SK-N-SH (cell line): Measurements from ENCODE around the gene IFT52. TPM values are rescaled to one million over a fixed set of nuclear protein-coding genes. Genes with fewer than 3 reads are reported as not detected.
"Not testable (repeated sequence)": the region's sequence is repeated elsewhere in the genome, so short reads cannot be mapped to it uniquely, and the experiment has no call there.

Experiments used
- CTCF ChIA-PET: fragments of 300-600, 350-600 bp; formaldehyde crosslinking; extraction: SDS; loops from one replicate; lab custom pipeline; 2021; lab: Yijun Ruan, JAX
- POLR2A ChIA-PET: fragments of 350-600 bp; sonication (Branson Sonifier 250); formaldehyde crosslinking; extraction: SDS; loops from one replicate; lab custom pipeline; 2020; ENCODE audit warnings: antibody characterized with exemption, inconsistent platforms; lab: Yijun Ruan, JAX
- DNase-seq: peaks from one replicate; pipeline ENCODE4 v3.0.0; 2012
- H2AFZ ChIP-seq: fragments of 200-600 bp; sonication (generic); 2 replicates; pipeline ENCODE4 v1.8.1; 2016; ENCODE audit warnings: antibody characterized with exemption, mild to moderate bottlenecking, low read depth
- H3F3A ChIP-seq: fragments of 200-600 bp; sonication (generic); replicated peaks from 2 replicates; pipeline ENCODE3; 2016; ENCODE audit warnings: antibody characterized with exemption, mild to moderate bottlenecking; ENCODE audit not compliant: insufficient read depth
- H3K27ac ChIP-seq, 2 experiments: fragments of 200-500 bp in 1 of 2; fragments of 200-600 bp in 1 of 2; sonication (Bioruptor generic) in 1 of 2; sonication (generic), shearing (Covaris generic) in 1 of 2; 2 replicates each; pipeline versions ENCODE4 v1.5.1 to v1.6.1; 2014 to 2016; ENCODE audit warnings: low read depth in 2 of 2, inconsistent platforms in 1 of 2, low read length in 1 of 2, mild to moderate bottlenecking in 1 of 2, mixed read lengths in 1 of 2
- H3K27me3 ChIP-seq: fragments of 200-600 bp; sonication (generic), shearing (Covaris generic); 2 replicates; pipeline ENCODE4 v1.6.1; 2016; ENCODE audit warnings: mixed run types; ENCODE audit not compliant: insufficient read depth
- H3K36me3 ChIP-seq, 2 experiments: fragments of 200-500 bp in 1 of 2; fragments of 200-600 bp in 1 of 2; sonication (Bioruptor generic) in 1 of 2; sonication (generic) in 1 of 2; replicated peaks in 1 of 2; 2 replicates each; pipeline versions ENCODE3 to v1.5.1; 2014 to 2016; ENCODE audit warnings: low read length in 1 of 2, mild to moderate bottlenecking in 1 of 2; ENCODE audit not compliant: insufficient read depth in 2 of 2, control insufficient read depth in 1 of 2
- H3K4me1 ChIP-seq, 2 experiments: fragments of 200-500 bp in 1 of 2; fragments of 200-600 bp in 1 of 2; sonication (Bioruptor generic) in 1 of 2; sonication (generic), shearing (Covaris generic) in 1 of 2; 2 replicates each; pipeline versions ENCODE4 v1.5.1 to v1.6.1; 2014 to 2016; ENCODE audit warnings: low read depth in 1 of 2, low read length in 1 of 2, mixed run types in 1 of 2; ENCODE audit not compliant: insufficient read depth in 2 of 2, control insufficient read depth in 1 of 2
- H3K4me2 ChIP-seq: fragments of 200-600 bp; sonication (generic), shearing (Covaris generic); 2 replicates; pipeline ENCODE4 v1.6.1; 2017; ENCODE audit warnings: mixed run types
- H3K4me3 ChIP-seq, 2 experiments: fragments of 200-500 bp in 1 of 2; fragments of 200-600 bp in 1 of 2; sonication (Bioruptor generic) in 1 of 2; sonication (generic), shearing (Covaris generic) in 1 of 2; 2 replicates each; pipeline versions ENCODE4 v1.5.1 to v1.8.1; 2014 to 2016; ENCODE audit warnings: low read depth in 2 of 2, inconsistent platforms in 1 of 2, low read length in 1 of 2, mild to moderate bottlenecking in 1 of 2, mixed read lengths in 1 of 2, moderate library complexity in 1 of 2
- H3K79me2 ChIP-seq: fragments of 200-600 bp; sonication (generic); 2 replicates; pipeline ENCODE4 v1.8.1; 2017; ENCODE audit warnings: mild to moderate bottlenecking; ENCODE audit not compliant: insufficient read depth
- H3K9ac ChIP-seq: fragments of 200-600 bp; sonication (generic); 2 replicates; pipeline ENCODE4 v1.6.1; 2017; ENCODE audit warnings: mixed run types
- H3K9me2 ChIP-seq: fragments of 200-600 bp; sonication (generic); 2 replicates; pipeline ENCODE4 v1.6.1; 2017; ENCODE audit warnings: mixed run types
- H3K9me3 ChIP-seq: fragments of 200-600 bp; sonication (generic); 2 replicates; pipeline ENCODE4 v1.6.1; 2017; ENCODE audit warnings: mixed run types, mild to moderate bottlenecking, moderate library complexity
- H4K20me1 ChIP-seq: fragments of 200-600 bp; sonication (generic); 2 replicates; pipeline ENCODE4 v1.6.1; 2017; ENCODE audit warnings: mild to moderate bottlenecking, mixed run types; ENCODE audit not compliant: insufficient read depth
- EZH2phosphoT487 ChIP-seq: fragments of 200-600 bp; sonication (generic); IDR thresholded peaks from 2 replicates; pipeline ENCODE4 v1.6.1; 2017; ENCODE audit warnings: low read depth, mixed run types, mild to moderate bottlenecking, antibody characterized with exemption, moderate library complexity, borderline replicate concordance
- FOXM1 ChIP-seq: IDR thresholded peaks from 2 replicates; pipeline ENCODE4 v1.4.0; 2012; ENCODE audit warnings: low read depth, mild to moderate bottlenecking
- GATA2 ChIP-seq: sonication (generic); formaldehyde crosslinking; IDR thresholded peaks from 2 replicates; pipeline ENCODE4 v1.5.0; 2020; ENCODE audit warnings: mild to moderate bottlenecking, missing genetic modification reagents
- MAX ChIP-seq: IDR thresholded peaks from 2 replicates; pipeline ENCODE4 v1.4.0; 2012; ENCODE audit warnings: low read depth
- NRF1 ChIP-seq: IDR thresholded peaks from 2 replicates; pipeline ENCODE4 v1.6.1; 2012; ENCODE audit warnings: low read depth, mild to moderate bottlenecking, low read length
- PBX3 ChIP-seq: IDR thresholded peaks from 2 replicates; pipeline ENCODE4; 2012
- RCOR1 ChIP-seq: fragments of 150-350 bp; IDR thresholded peaks from 2 replicates; pipeline ENCODE4 v1.6.1; 2017; ENCODE audit warnings: antibody characterized with exemption, low read length
- RXRA ChIP-seq: IDR thresholded peaks from 2 replicates; pipeline ENCODE4 v1.4.0; 2012; ENCODE audit warnings: low read depth, mild to moderate bottlenecking, borderline replicate concordance
- SIN3A ChIP-seq: IDR thresholded peaks from 2 replicates; pipeline ENCODE4 v1.6.1; 2012; ENCODE audit warnings: low read depth, mild to moderate bottlenecking, low read length, moderate library complexity, borderline replicate concordance
- TAF1 ChIP-seq: IDR thresholded peaks from 2 replicates; pipeline ENCODE4 v1.6.1; 2012; ENCODE audit warnings: low read depth, mild to moderate bottlenecking, low read length, moderate library complexity, borderline replicate concordance
- WGBS: methylation state at CpG from one replicate; pipeline ENCODE4 v1.1.6; 2017; ENCODE audit warnings: low lambda C conversion rate; 5-methylcytosine and 5-hydroxymethylcytosine counted together
- polyA plus RNA-seq, 3 experiments: library from polyadenylated mRNA; depleted of rRNA; stranded (reverse); fragments of >200 nt; gene quantifications; 2 replicates each; pipeline ENCODE4 v1.2.3, GENCODE V29; 2012
- TF ChIP-seq, protein P1 (sequence below): fragments of 150-350 bp; IDR thresholded peaks from 2 replicates; pipeline ENCODE4 v1.6.1; 2017; ENCODE audit warnings: antibody characterized with exemption, low read length, low read depth, borderline replicate concordance

The IFT52 gene
- polyA plus RNA-seq, 1 of the 3 experiments (the other 2 are of a cell fraction): 34.0 TPM

GRCh38 chr20:43586641-43587040 is 4.1 kb upstream of the IFT52 start:
- H2AFZ ChIP-seq: no peak overlapping the region
- peaks cover 0 to 6% of the 10 kb centered on the region in 2 experiments; a peak in 2 of 4 replicates for H3K4me1 ChIP-seq
- 90% methylated on average over 8 of the region's 8 CpGs for WGBS
- no peak overlapping the region for H3K4me2 ChIP-seq
- peaks cover 8% of the 10 kb centered on the region for H3K79me2 ChIP-seq
- H3K9ac ChIP-seq: no peak overlapping the region
- H3K9me2 ChIP-seq: no peaks in the 10 kb centered on the region
- POLR2A ChIA-PET: no interaction called here
- no peak for DNase-seq
- H3F3A ChIP-seq: peaks cover 3% of the 10 kb centered on the region
- no peaks in the 10 kb centered on the region for H3K9me3 ChIP-seq
- no peaks in the 10 kb centered on the region for H4K20me1 ChIP-seq
- H3K27ac ChIP-seq: no peak overlapping the region
- no peak overlapping the region for H3K4me3 ChIP-seq
- H3K27me3 ChIP-seq: no peaks in the 10 kb centered on the region
- CTCF ChIA-PET: interaction anchor here (2.9 kb wide), 1 partner anchor 48 kb away, joined by 11 read pairs; no protein-coding TSS in a partner anchor
- TF ChIP-seq SIN3A: no peak
- TF ChIP-seq, protein P1, sequence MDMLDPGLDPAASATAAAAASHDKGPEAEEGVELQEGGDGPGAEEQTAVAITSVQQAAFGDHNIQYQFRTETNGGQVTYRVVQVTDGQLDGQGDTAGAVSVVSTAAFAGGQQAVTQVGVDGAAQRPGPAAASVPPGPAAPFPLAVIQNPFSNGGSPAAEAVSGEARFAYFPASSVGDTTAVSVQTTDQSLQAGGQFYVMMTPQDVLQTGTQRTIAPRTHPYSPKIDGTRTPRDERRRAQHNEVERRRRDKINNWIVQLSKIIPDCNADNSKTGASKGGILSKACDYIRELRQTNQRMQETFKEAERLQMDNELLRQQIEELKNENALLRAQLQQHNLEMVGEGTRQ: no peak
- TF ChIP-seq GATA2: no peak
- no peak for TF ChIP-seq EZH2phosphoT487
- no peak for TF ChIP-seq PBX3
- TF ChIP-seq TAF1: no peak
- no peak for TF ChIP-seq FOXM1
- no peak for TF ChIP-seq NRF1
- TF ChIP-seq MAX: no peak
- TF ChIP-seq RXRA: no peak
- no peak for TF ChIP-seq RCOR1
- no peaks in the 10 kb centered on the region for H3K36me3 ChIP-seq

DNA sequence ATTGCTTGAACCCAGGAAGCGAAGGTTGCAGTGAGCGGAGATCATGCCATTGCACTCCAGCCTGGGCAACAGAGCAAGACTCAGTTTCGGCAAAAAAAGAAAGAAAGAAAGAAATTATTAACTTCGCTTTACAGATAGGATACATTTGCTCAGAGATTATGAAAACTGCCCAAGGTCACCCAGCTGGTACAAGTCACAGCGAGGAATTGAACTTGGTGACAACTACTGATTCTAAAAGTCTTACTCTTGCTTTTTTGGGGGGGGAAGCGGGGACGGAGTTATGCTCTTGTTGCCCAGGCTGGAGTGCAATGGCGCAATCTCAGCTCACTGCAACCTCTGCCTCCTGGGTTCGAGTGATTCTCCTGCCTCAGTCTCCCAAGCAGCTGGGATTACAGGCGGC is 2.2 kb upstream of the IFT52 start:
- POLR2A ChIA-PET: not testable (repeated sequence)

More for the DNA sequence above, 2.2 kb upstream of the IFT52 start:
- not testable (repeated sequence) for H4K20me1 ChIP-seq, H3K4me3 ChIP-seq, H3F3A ChIP-seq, H3K36me3 ChIP-seq, H3K9ac ChIP-seq, H3K9me3 ChIP-seq, H3K4me1 ChIP-seq, H3K27me3 ChIP-seq, H3K9me2 ChIP-seq, H3K27ac ChIP-seq, H3K4me2 ChIP-seq, H2AFZ ChIP-seq, DNase-seq
- CTCF ChIA-PET: interaction anchor here (1.2 to 2.9 kb wide), 3 partner anchors 50 to 140 kb away, joined by 3 to 11 read pairs (median 4); no protein-coding TSS in a partner anchor
- WGBS: 96% methylated on average over 10 of the region's 10 CpGs
- H3K79me2 ChIP-seq: peaks cover 21% of the 10 kb centered on the region
